Stimulated activated CD4-positive, alpha-beta T cell treated with anti-CD3 and anti-CD28 coated beads, Interleukin-12 subunit alpha, Interleukin-12 subunit beta, amount 100 ng/mL, for 48 hours (primary cell): ENCODE results near the gene GUCY2D.
"Not testable (repeated sequence)": the region's sequence is repeated elsewhere in the genome, so short reads cannot be mapped to it uniquely, and the experiment has no call there.

ENCODE experiments used
- DNase-seq, 3 donors: peaks; one replicate each; pipeline ENCODE4 v3.0.0-alpha.2; 2020; ENCODE audit warnings: low read depth in 2 of 3, low spot score in 1 of 3

Gene GUCY2D

DNA sequence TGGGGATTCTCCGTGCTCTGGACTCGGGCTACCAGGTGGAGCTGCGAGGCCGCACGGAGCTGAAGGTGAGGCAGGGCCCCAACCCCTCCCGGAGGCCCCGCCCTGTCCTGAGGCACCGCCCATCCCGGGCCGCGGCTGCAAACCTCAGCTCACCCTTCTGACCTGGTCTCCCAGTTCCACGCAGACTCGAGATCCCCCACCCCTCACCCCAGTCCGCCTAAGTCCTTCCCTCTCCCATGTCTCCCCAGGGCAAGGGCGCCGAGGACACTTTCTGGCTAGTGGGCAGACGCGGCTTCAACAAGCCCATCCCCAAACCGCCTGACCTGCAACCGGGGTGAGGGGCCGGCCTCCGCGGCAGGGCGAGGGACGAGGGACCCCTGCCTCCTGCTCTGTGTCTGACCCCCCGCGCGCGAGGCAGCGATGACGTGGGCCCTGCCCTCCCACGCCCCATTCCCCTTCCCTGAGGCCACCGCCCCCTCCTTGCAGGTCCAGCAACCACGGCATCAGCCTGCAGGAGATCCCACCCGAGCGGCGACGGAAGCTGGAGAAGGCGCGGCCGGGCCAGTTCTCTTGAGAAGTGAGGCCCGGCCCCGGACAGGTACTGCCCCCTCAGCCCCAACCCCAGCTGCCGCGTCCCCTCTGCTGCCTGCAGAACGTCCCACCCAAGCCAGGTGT lies 13.7 kb downstream of the GUCY2D start:
- DNase-seq: no peak

DNA sequence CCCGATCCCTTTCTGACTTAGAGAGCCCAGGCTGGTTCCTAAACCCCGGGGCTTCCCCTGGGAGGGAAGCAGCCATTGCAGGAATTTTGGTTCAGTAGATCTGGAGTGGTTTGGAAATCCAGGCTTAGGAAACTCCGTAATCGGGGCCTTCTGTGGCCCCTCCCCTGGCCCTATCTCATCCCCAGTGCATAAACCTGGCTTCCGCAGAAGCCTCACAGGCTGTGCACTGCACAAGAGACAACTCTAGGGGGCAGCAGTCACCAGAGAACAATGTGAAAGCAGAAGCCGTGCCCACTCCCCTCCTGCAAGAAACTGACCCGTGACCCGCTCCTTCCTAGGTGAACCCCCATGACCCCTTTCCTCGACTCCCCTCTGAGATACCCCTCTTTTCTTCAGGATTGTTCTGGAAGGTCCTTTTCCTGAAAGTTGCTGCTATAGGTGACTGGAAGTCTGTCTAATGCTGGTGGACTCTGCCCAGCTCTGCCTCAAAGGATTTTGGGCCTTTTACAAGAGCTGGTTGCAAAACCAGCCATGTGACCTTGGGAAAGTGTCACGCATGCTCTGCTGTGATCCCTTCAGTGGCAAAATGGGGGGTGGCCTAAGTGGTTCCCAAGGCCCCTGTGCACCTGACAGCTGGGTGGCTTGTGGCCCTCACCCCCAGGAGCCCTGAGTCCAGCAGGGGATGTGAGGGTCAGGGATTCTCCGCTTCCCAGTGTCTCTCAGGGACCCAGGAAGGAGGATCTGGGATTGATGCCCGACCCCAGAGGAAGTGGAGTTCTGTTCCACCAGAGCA lies 14.4 kb downstream of the GUCY2D start:
- DNase-seq: peak; percentile 26 to 56 (median 41)

DNA sequence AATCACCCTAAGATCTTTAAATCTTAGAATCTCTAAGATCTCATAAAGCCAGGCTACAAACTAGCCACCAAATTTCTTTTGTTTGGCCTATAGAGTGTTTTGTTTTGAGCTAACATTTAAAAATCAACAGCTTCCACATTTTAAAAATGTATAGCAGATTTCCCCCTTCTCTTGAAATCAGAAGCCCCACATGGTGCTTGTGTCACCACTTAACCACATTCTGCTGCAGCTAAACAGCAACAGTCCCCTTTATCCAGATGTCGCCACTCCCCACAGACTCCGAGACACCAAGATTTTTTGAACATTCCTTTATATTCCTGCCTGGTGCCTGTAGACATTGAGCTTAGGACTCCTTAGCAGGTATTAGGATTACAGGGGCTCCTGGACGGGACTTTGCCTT lies 16.0 kb downstream of the GUCY2D start:
- no peak for DNase-seq

DNA sequence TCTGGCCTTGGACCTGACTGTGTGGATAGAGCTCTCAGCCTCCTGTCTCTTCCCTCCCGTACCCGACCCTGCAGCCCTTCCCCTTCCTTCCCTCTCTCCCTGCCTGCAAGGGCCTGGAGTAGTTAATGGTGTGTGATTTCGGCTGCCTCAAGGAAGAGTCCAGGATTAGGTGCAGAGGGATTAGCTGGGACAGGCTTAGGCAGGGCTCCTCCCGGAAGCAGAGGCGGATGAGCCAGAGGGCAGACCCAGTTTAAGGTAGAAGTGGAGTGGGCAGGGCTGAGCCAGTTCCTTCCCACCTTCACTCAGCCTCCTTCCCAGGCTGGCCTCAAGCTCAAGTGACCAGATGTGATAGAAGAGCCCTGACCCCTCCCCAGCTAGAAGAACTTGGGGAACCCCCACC lies 16.8 kb downstream of the GUCY2D start:
- DNase-seq: no peak

DNA sequence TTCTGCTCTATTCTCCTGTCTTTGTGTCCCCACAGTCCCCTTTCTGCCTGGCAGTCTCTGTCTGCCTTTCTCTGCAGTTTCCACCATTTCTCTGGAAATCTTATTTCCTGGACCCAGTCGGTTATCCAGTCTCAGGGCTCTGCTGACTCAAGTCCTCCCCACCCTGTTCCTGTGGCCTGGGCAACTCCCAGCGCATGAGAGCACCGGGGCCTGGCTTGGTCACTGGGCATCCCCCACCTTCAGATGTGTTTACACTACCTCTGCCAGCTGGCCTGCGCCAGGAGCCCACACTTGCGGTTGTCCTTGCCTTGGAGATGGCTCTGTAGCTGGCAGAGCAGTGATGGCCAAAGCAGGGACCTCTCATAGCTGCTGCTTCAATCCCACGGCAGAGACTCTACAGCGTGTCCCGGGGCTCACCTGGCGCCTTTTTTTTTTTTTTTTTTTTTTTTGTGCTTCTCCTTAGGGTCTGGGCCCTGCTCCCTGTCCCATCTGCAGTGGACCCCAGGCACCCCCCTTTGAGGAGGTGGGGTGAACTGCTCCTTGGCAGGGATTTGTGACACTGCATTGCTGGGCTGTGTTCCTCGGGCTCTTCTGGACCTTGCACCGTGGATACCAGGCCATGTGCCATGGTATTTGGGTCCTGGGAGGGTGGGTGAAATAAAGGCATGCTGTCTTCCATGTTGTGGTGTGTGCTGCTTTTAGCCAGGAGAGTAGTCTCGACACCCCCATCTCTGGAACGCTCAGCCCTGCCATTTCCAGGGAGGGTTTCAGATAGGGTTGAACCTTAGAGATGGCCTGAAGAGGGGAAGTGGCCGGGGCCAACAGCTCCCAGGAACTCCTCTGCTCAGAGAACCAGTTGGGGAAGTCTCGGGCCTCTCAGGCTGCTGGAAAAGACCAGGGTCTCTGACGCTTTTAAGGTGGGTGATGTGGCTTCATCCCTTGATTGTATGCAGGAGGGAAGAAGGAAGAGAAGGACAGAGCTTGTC lies 17.5 kb downstream of the GUCY2D start:
- no peak for DNase-seq

DNA sequence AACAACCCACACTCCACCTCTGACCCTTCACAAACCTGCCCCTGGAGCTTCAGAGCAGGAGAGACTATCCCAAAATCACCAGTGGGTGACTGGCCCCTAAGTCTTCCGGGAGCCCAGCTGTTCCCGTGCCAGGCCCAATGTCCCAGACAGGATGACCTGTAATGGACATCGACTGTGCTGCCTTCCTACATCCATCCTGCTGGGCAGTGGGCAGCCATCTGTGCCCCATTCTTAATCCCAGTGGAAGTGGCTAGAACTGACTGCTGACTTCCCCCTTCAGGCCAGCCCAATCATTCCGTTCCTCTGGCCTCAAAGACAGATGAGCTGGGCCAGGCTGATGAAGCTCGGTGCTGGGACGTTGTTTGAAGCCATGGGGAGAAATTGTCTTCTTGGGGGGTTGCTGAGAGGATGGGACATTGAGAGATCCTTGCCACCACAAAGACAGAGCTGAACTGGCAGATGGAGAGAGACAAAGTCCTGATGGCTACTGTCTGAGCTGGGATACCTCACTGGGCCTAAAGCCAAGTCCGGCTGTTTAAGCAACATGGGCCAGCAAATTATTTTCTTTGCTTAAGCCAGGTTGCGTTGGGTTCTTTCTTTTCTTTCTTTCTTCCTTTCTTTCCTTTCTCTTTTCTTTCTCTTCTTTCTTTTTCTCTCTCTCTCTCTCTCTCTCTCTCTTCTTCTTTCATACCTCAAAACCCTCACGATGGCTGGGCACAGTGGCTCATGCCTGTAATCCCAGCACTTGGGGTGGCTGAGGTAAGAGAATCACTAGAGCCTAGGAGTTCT lies 18.6 kb downstream of the GUCY2D start:
- DNase-seq: no peak

DNA sequence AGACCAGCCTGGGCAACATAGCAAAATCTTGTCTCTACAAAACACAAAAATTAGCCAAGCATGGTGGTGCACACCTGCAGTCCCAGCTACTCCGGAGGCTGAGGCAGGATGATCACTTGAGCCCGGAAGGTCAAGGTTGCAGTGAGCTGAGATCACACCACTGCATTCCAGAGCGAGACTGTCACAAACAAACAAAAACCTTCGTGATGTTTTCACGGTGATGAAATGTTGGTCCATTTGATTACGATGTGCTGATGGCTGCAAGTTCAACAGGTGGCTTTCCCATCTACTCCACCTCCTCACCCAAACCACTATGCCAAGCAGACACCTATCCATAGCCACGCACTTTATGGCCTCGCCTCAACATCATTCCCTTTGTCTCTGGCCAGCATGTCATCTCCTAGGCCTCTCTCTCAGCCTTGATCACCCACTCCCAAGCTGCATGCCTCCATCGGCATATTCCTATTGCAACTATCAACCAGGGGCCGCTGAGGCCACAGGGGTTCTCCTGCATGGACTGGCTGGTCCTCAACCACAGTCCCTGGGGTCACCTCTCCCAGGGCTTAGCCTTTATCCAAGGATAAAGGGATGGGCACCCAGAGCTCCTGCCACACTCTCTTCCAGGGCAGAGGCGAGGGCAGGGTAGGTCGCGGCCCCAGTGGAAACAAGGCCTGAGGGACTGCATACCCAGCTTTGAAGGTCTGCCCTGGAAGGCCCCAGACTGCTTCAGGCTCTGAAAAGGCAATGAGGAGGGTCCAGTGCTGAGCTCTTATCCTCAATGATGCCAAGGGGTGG lies 19.3 kb downstream of the GUCY2D start:
- DNase-seq: no peak

DNA sequence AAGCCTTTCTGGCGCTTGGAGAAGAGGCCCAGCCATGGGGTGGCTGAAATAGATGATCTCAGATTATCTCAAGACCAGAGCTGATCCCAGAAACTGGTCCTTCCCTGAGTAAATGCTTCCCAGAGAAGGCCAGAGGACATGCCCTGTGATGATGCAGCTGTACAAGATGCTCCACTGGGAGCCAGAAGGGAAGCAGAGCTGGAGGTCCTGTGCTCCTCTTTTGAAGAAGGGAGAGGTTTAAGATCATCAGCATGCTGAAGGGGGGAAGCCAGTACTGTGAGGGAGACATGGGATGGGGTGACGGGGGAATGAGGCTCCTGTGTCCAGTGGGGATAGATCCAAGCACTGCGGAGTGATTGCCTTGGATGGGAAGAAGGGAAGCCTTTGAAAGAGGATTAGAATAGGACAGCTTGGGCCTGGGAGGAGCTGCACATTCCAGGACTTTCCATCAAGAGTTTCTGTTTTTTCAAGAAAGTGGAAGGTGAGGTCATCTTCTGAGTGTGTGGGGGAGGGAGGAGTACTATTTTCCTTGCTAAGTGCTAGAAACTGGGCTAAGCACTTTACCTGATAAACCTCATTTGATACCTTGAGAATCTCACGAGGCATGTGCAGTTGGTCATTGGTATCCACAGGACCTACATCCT lies 20.1 kb downstream of the GUCY2D start:
- no peak for DNase-seq

DNA sequence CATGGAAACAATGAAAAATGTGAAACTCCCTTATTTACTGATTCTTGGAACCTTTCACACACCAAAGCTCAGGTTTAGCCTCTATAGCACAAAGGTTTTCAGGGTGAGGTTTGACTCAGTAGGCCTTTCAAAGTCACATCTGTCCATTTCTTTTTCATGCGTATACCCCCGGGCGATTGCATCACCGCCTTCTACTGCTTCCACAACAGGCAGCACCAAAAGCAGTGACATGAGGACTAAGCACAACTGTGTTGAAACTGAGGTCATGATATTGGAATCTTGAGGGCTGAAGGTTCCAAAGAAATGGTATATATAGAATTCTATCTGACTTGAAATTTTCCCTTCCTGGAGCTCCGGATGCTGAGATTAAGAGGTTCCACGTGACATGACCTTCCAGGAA lies 21.7 kb downstream of the GUCY2D start:
- DNase-seq: not testable (repeated sequence)

DNA sequence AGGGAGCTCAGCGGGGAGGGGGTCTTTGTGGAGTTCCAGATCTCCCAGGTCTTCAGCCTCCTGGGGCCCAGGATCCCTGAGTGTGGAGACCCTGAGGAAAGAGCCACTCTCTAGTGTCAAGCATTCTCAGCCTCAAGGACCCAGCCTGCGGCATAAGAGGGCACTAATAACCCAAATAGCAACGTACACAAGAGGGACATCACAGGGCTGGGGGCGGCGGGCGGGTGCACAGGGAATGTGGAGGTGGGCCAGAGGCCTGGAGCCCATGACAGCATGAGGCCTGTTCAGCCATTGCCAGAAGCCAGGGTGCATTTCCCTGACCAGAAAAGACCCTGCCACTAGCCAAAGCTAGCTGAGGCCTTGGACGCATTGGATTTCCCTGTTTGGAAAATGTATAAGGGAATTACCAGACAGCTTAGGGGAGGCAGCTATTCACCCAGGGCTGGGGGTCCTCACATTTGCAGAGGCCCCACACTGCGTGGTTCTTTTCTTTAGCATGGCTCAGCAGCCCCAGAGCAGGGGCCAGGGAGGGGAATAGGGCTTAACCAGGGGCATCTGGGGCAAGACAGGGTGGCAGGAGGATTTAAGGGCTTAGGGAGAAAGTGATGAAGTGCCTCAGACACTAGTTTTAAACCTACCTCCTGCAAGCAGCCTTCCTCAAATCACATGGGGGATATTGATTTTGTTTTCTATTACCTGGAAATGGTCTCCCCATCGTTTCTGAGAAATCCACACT lies 22.9 kb downstream of the GUCY2D start:
- no peak for DNase-seq

DNA sequence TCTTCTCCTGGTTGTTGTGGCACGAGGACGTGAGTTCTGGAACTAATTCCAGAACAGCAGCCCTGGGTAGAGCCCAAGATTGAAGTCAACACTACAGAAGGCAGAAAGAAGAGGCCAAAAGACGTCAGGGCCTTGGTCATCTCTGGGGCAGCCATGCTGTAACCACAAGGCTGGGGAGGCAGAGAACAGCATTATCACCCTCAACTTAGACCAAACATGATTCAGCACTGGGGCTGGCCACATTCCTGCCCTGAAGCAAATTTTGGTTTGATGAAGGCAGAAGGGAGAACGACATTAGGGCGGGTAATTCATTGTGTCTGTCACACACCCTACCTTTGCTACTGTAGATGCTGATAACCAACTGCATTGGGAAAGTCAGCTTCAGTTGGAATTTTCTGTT lies 26.7 kb downstream of the GUCY2D start:
- DNase-seq: no peak

DNA sequence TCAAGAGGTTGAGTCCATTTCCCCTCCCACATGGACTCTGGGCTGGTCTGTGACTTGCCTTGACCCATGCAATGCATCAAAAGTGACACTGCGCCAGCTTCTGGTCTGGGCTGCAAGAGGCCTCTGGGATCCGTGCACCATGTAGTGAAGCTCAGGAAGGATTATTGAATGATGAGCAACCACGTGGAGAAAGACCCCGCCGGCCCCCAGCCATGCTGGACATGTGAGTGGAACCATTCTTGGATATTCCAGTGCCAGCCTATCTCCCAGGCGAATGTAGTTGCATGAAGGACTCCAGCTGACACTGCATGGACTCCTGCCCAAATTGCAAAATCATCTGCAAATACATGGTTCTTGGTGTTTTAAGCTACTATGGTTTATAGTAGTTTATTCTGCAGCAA lies 28.8 kb downstream of the GUCY2D start:
- DNase-seq: no peak

DNA sequence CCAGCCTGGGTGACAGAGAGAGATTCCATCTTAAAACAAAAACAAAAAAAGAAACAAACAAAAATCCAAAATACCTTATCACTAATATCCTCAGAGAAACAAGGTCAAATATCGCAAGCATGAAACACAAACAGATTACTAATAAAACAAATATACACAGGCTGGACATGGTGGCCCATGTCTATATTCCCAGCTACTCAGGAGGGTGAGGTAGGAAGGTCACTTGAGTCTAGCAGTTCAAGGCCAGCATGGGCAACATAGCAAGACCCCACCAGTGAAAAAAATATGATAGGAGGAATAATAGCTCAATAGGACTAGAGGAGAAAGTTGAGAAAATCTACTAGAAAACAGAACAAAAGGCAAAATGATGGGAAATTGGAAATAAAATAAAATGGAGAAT lies 29.5 kb downstream of the GUCY2D start:
- no peak for DNase-seq

DNA sequence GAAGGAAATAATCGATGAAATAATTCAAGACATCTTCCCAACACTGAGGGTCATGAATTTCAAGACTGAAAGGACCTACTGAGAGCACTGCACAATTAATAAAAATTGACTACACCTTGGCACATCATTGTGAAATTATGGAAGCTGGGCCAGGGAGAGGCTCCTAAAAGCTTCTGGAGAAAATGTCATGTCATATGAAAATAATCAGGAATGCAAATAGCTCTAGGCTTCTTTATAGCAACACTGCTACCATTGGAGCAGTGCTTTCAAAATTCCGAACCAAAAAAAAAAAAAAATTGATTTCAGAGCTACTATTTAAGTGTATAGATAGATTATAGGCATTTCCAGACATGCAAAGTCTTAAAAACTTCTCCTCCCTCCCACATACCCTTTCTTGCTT lies 30.0 kb downstream of the GUCY2D start:
- no peak for DNase-seq

DNA sequence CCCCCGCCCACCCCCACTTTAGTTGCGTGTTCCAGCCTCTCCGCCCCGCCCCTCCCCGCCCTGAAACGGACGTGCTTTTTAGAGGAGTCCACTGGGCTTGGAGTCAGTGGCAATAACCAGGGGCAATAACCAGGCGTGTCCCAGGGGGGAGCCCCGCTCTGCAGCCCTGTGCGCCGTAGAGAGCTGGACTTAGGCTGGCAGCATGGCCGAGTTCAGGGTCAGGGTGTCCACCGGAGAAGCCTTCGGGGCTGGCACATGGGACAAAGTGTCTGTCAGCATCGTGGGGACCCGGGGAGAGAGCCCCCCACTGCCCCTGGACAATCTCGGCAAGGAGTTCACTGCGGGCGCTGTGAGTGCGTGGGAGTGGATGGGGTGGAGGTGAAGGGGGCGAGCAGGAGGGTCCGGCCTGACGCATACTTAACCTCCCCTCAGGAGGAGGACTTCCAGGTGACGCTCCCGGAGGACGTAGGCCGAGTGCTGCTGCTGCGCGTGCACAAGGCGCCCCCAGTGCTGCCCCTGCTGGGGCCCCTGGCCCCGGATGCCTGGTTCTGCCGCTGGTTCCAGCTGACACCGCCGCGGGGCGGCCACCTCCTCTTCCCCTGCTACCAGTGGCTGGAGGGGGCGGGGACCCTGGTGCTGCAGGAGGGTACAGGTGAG lies 36.7 kb downstream of the GUCY2D start, which contains the start of gene ALOX15B:
ALOX15B (plus strand) TSS at position 106 of the 657 bp plus-strand sequence; CDS start at position 203, 97 bp downstream.
- DNase-seq: no peak

DNA sequence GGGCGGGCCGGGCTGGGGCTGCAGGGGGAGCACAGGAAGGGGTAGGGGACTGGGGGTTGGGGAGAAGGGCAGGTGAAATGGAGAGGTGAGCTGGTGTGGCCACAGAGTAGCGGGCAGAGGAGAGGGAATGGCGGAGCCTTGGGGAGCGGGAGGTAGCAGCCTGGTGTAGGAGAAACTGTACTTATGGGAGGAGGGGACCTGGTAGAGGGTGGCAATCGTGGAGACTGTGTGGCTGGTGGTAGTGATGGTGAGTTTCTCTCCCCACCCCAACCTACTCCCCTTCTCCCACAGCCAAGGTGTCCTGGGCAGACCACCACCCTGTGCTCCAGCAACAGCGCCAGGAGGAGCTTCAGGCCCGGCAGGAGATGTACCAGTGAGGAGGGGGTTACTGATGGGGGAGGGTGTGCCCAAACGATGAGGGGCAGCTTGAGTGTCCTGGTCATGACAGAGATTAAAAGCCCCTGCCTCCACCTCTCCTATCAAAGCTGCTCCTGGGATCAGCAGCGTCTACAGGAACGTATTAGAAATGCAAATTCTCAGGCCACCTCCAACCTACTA lies 37.3 kb downstream of the GUCY2D start:
- DNase-seq: no peak

DNA sequence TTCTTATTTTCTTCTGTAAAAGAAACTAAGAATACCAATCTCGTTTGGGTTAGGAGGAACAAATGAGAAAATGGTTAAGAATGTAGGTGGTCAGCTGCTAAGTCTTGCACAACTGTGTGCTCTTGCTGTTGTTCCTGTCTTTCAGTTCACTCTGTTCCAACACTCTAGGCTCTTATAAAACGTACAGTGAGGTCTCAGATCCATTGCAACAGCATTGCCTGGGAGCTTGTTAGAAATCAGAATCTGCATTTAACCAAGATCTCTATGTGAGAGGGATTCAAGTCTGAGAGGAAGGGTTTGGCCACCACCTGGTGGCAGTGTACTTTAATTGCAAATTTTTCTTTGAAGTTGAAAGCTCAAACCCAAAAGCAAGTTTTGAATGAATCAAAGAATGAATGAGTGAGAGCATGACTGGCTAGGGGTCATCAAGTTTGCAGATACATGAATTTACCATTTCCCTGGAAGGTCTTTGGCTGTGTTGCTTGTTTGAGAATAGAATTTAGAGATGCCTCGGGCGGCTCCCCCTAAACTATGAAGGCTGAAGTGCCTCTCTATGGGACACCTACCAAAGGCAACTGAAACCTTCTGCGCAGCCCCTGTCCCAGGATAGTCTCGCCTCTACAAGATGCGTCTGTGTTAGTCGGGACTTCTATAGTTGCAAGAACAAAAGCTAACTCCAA lies 39.0 kb downstream of the GUCY2D start:
- DNase-seq: peak in 1 of 3 donors; percentile 22
